ENCODE measurements around the gene DYNLT2B.

DNA sequence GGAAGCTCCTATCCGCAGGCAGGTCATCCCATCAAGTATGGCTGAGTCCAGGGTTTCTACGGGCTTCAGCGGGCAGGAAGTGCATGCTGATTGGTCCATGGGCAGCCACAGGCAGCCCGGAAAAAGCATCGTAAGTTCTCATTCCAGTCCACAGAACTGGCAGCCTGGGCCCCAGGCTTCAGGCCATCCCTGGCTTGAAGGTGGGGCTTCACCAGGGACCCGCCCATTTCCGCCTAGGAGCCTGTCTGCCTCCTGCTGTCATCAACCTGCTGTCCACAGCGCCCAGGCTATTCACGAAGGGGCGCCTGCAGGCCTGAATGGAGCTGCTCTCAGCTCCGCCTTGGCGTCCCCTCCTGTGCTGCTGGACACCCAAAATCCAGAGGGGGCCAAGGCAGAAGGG, 44.4 kb downstream of the DYNLT2B start:
- TF ChIP-seq, protein P1, sequence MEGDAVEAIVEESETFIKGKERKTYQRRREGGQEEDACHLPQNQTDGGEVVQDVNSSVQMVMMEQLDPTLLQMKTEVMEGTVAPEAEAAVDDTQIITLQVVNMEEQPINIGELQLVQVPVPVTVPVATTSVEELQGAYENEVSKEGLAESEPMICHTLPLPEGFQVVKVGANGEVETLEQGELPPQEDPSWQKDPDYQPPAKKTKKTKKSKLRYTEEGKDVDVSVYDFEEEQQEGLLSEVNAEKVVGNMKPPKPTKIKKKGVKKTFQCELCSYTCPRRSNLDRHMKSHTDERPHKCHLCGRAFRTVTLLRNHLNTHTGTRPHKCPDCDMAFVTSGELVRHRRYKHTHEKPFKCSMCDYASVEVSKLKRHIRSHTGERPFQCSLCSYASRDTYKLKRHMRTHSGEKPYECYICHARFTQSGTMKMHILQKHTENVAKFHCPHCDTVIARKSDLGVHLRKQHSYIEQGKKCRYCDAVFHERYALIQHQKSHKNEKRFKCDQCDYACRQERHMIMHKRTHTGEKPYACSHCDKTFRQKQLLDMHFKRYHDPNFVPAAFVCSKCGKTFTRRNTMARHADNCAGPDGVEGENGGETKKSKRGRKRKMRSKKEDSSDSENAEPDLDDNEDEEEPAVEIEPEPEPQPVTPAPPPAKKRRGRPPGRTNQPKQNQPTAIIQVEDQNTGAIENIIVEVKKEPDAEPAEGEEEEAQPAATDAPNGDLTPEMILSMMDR (IDR thresholded peaks at IDR 0.05): no peak
- no peak for TF ChIP-seq POLR2A (IDR thresholded peaks at IDR 0.05)

Data from transverse colon (tissue), 3 donors.